K562 (cell line): ENCODE measurements around the gene C16orf90. TPM values are rescaled to one million over a fixed set of nuclear protein-coding genes. Genes with fewer than 3 reads are reported as not detected.

ENCODE experiments used
- ATAC-seq: fragments of 200-7000 bp; cut with Tn5 transposase; 3 replicates; pipeline ENCODE4 v1.9.1; 2020; ENCODE audit warnings: moderate library complexity
- BruUV-seq: library from RNA; stranded (reverse); fragments of 400-500 nt; replicated peaks from 2 replicates; lab custom pipeline; 2021; lab: Mats Ljungman, UMichigan
- CTCF ChIA-PET: fragments of 300-600 bp; formaldehyde crosslinking; extraction: SDS; loops from one replicate; lab custom pipeline; 2021; ENCODE audit warnings: low intra/inter-chr PET ratio; lab: Yijun Ruan, JAX
- POLR2A ChIA-PET: fragments of 300-600, 350-650 bp; sonication (Branson Sonifier 250); formaldehyde crosslinking; extraction: SDS; loops from one replicate; lab custom pipeline; 2021; ENCODE audit warnings: antibody characterized with exemption, inconsistent platforms; lab: Yijun Ruan, JAX
- DNase-seq, 4 experiments: peaks; one replicate each; pipeline versions ENCODE4 v3.0.0 to v3.0.0-alpha.2; 2011 to 2018; ENCODE audit warnings: low spot score in 3 of 4, mixed read lengths in 3 of 4; ENCODE audit errors: extremely low read depth in 1 of 4
- FAIRE-seq: peaks from 2 replicates; lab custom pipeline; 2011; peaks lifted over from hg19 to GRCh38; lab: Jason Lieb, UNC
- H2AFZ ChIP-seq: 2 replicates; pipeline ENCODE4 v1.6.0; 2011; ENCODE audit warnings: low read depth, low read length, control low read depth, inconsistent platforms
- H3K27ac ChIP-seq: fragments of 200-600 bp; 3 replicates; pipeline ENCODE4 v1.8.0; 2011; ENCODE audit warnings: low read depth, mild to moderate bottlenecking, control low read depth, inconsistent platforms, low read length, moderate library complexity, mixed read lengths; ENCODE audit errors: extremely low read depth
- H3K27me3 ChIP-seq, 2 experiments: fragments of 300-600 bp in 1 of 2; 2 replicates in 1 of 2; 3 replicates in 1 of 2; pipeline versions ENCODE4 v1.6.0 to v1.8.0; 2011; ENCODE audit warnings: inconsistent platforms in 2 of 2, low read length in 2 of 2, mild to moderate bottlenecking in 1 of 2, mixed read lengths in 1 of 2, moderate library complexity in 1 of 2; ENCODE audit not compliant: control insufficient read depth in 2 of 2, insufficient read depth in 2 of 2
- H3K36me3 ChIP-seq: fragments of 300-600 bp; 3 replicates; pipeline ENCODE4 v1.8.0; 2011; ENCODE audit warnings: mild to moderate bottlenecking, low read length, inconsistent platforms; ENCODE audit not compliant: control insufficient read depth, insufficient read depth
- H3K4me1 ChIP-seq, 2 experiments: fragments of 200-600 bp in 1 of 2; replicated peaks in 1 of 2; 2 replicates in 1 of 2; 3 replicates in 1 of 2; pipeline versions ENCODE4 v1.5.1 to v1.8.0; 2011; ENCODE audit warnings: inconsistent platforms in 2 of 2, low read length in 2 of 2, mild to moderate bottlenecking in 1 of 2, mixed read lengths in 1 of 2, moderate library complexity in 1 of 2; ENCODE audit not compliant: control insufficient read depth in 2 of 2, insufficient read depth in 2 of 2
- H3K4me2 ChIP-seq: 2 replicates; pipeline ENCODE4 v1.6.1; 2011; ENCODE audit warnings: low read length, control low read depth, inconsistent platforms, mixed read lengths; ENCODE audit not compliant: insufficient read depth
- H3K4me3 ChIP-seq: fragments of 200-600 bp; sonication (generic), shearing (Covaris generic); 2 replicates; pipeline ENCODE4 v1.5.1; 2016; ENCODE audit warnings: control low read depth, inconsistent platforms
- H3K79me2 ChIP-seq: fragments of 200-600 bp; 3 replicates; pipeline ENCODE4 v1.8.0; 2011; ENCODE audit warnings: low read length, inconsistent platforms; ENCODE audit not compliant: control insufficient read depth, insufficient read depth
- H3K9ac ChIP-seq, 2 experiments: 2 replicates each; pipeline versions ENCODE4 v1.6.0 to v1.6.1; 2011; ENCODE audit warnings: low read depth in 2 of 2, low read length in 2 of 2, control low read depth in 1 of 2, inconsistent platforms in 1 of 2, mild to moderate bottlenecking in 1 of 2, mixed read lengths in 1 of 2; ENCODE audit not compliant: insufficient read depth in 1 of 2
- H3K9me1 ChIP-seq: one replicate; pipeline ENCODE4 v1.6.0; 2011; ENCODE audit warnings: inconsistent platforms, mild to moderate bottlenecking, low read length, moderate library complexity; ENCODE audit not compliant: control insufficient read depth, insufficient read depth
- H3K9me3 ChIP-seq: replicated peaks from 2 replicates; pipeline ENCODE4 v1.5.1; 2011; ENCODE audit warnings: low read depth, low read length, inconsistent platforms; ENCODE audit not compliant: control insufficient read depth, insufficient read depth
- H4K20me1 ChIP-seq: replicated peaks from 2 replicates; pipeline ENCODE4 v1.6.1; 2011; ENCODE audit warnings: low read length, inconsistent platforms, mixed read lengths; ENCODE audit not compliant: control insufficient read depth, insufficient read depth
- CBX5 ChIP-seq: IDR thresholded peaks from 2 replicates; pipeline ENCODE4 v1.6.1; 2014; ENCODE audit warnings: low read depth, borderline replicate concordance
- CEBPG ChIP-seq, 3 experiments: fragments of 200-800 bp in 1 of 3; sonication (Bioruptor generic) in 1 of 3; sonication (generic) in 1 of 3; formaldehyde crosslinking in 1 of 3; IDR thresholded peaks in 2 of 3; conservative IDR thresholded peaks in 1 of 3; 2 replicates each; pipeline versions ENCODE4 v1.6.1 to v1.8.0; 2016 to 2022; ENCODE audit warnings: missing compliant biosample characterization in 2 of 3, missing genetic modification characterization in 2 of 3, mild to moderate bottlenecking in 1 of 3, missing genetic modification reagents in 1 of 3
- CHD1 ChIP-seq: fragments of 200-600 bp; sonication (generic); IDR thresholded peaks from one replicate; pipeline ENCODE4 v1.6.1; 2012; ENCODE audit warnings: mild to moderate bottlenecking, moderate library complexity, low read length, inconsistent platforms
- GTF2E2 ChIP-seq: fragments of 200-800 bp; sonication (Bioruptor generic); IDR thresholded peaks from 2 replicates; pipeline ENCODE4 v1.6.1; 2016; ENCODE audit warnings: missing genetic modification characterization, missing compliant biosample characterization
- KHSRP ChIP-seq: fragments of 450-650 bp; IDR thresholded peaks from 2 replicates; pipeline ENCODE4 v1.6.1; 2017
- KLF1 ChIP-seq: fragments of 450-650 bp; IDR thresholded peaks from 2 replicates; pipeline ENCODE4 v1.6.1; 2016; ENCODE audit warnings: missing genetic modification characterization, missing compliant biosample characterization
- MAFG ChIP-seq: fragments of 450-650 bp; conservative IDR thresholded peaks from 2 replicates; pipeline ENCODE4 v1.6.1; 2016; ENCODE audit warnings: missing genetic modification characterization, missing compliant biosample characterization
- MAFK ChIP-seq: IDR thresholded peaks from 2 replicates; pipeline ENCODE4 v1.6.1; 2011; ENCODE audit warnings: low read length, improper control_type of control experiment
- RB1 ChIP-seq: fragments of 450-650 bp; IDR thresholded peaks from 2 replicates; pipeline ENCODE4 v1.6.1; 2017; ENCODE audit warnings: low read depth, mild to moderate bottlenecking
- SMAD1 ChIP-seq: fragments of 150-350 bp; IDR thresholded peaks from 2 replicates; pipeline ENCODE4 v1.6.1; 2014; ENCODE audit warnings: low read length, low read depth; ENCODE audit not compliant: partially characterized antibody
- SMARCB1 ChIP-seq: IDR thresholded peaks from 2 replicates; pipeline ENCODE4 v1.6.1; 2011; ENCODE audit warnings: improper control_type of control experiment, low read depth; ENCODE audit not compliant: insufficient read length
- TOE1 ChIP-seq, 2 experiments: fragments of 450-650 bp in 1 of 2; sonication (generic) in 1 of 2; formaldehyde crosslinking in 1 of 2; IDR thresholded peaks; 2 replicates each; pipeline versions ENCODE4 v1.7.1 to v1.8.0; 2016 to 2022; ENCODE audit warnings: borderline replicate concordance in 2 of 2, mild to moderate bottlenecking in 2 of 2, antibody characterized with exemption in 1 of 2, inconsistent platforms in 1 of 2, low read depth in 1 of 2, missing genetic modification reagents in 1 of 2, moderate library complexity in 1 of 2
- ZBTB7A ChIP-seq: IDR thresholded peaks from 2 replicates; pipeline ENCODE4 v1.6.1; 2011; ENCODE audit warnings: low read depth, mild to moderate bottlenecking, low read length, moderate library complexity, borderline replicate concordance; ENCODE audit not compliant: control insufficient read depth
- WGBS: fragments of 100-300 bp; shearing (Covaris generic); methylation state at CpG from one replicate; pipeline ENCODE4 v1.1.6; 2016; ENCODE audit warnings: low coverage, mixed read lengths; ENCODE audit not compliant: insufficient coverage; ENCODE audit errors: missing lambda C conversion rate; 5-methylcytosine and 5-hydroxymethylcytosine counted together
- in situ Hi-C: fragments of 300-500 bp; cut with MboI; formaldehyde crosslinking; loops from 4 replicates; pipeline ENCODE4 v1.15.0; 2018; ENCODE audit warnings: inconsistent platforms, mixed read lengths
- intact Hi-C: fragments of 100-400 bp; cut with micrococcal nuclease; formaldehyde crosslinking; loops from 2 replicates; pipeline ENCODE4 v1.14.2; 2022
- polyA plus RNA-seq, 8 experiments: library from polyadenylated mRNA; depleted of rRNA in 4 of 8; stranded (reverse) in 5 of 8; unstranded in 3 of 8; fragments of >200 nt; fragmentation: Nextera tagmentation in 2 of 8; fragmentation: Illumina TruSeq in 1 of 8; extraction: Ambion mirVana in 2 of 8; extraction: Trizol in 1 of 8; gene quantifications; 2 replicates each; pipeline versions ENCODE4 v1.2.1 to v1.2.3, GENCODE V29; 2011 to 2014; ENCODE audit warnings: inconsistent platforms in 1 of 8, missing spikeins in 1 of 8
- total RNA-seq, 7 experiments: library from RNA; depleted of rRNA in 6 of 7; stranded (reverse); fragments of >200 nt in 6 of 7; fragmentation: Illumina TruSeq in 2 of 7; extraction: Trizol in 2 of 7; gene quantifications; 2 replicates each; pipeline versions ENCODE4 v1.2.1 to v1.2.3, GENCODE V29; 2011 to 2021; ENCODE audit warnings: low replicate concordance in 1 of 7
- TF ChIP-seq, protein P1 (sequence below): fragments of 250-450 bp; sonication (Bioruptor Pico); IDR thresholded peaks from 2 replicates; pipeline ENCODE4 v1.5.0; 2021; ENCODE audit warnings: mild to moderate bottlenecking, borderline replicate concordance
- TF ChIP-seq, protein P2 (sequence below): sonication (generic); formaldehyde crosslinking; IDR thresholded peaks from 2 replicates; pipeline ENCODE4 v1.8.0; 2023; ENCODE audit warnings: mild to moderate bottlenecking, missing genetic modification reagents

Gene C16orf90
- total and polyA plus RNA-seq, 9 of the 15 experiments (the other 6 are each of a cell fraction or from before 2014, with no cell fraction given) = not detected

DNA sequence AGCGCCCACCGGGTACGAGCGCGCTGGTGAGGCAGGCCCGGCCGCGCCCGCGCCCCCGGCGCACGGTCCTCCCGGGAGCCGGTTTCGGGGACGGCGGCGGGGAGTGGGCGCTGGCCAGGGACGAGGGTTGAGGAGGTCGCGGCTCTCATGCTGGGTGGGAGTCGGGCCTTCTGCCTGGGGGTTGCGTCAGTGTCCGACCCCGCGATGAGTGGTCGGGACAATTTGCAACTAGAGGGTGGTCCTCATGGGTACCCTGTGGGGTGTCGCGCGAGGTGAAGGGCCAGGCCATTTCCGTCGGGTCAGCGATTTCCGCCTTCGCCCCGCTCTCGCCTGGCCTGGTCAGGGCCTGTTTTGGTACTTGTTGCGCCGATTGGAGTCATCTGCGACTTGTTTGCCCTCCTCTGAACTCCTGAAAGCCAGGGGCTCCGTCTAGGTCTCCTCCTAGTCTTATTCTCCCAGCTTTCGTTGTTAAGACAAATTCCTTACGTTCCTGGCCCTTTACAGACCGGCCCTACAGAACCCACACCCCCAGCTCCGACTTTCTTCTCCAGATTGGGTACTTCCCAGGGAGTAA is 36.9 kb downstream of the C16orf90 start:
- POLR2A ChIA-PET = no interaction called here
- peak; percentile 38; the same call in 1 of the 2 replicates for TF ChIP-seq ZBTB7A
- TF ChIP-seq, protein P1, sequence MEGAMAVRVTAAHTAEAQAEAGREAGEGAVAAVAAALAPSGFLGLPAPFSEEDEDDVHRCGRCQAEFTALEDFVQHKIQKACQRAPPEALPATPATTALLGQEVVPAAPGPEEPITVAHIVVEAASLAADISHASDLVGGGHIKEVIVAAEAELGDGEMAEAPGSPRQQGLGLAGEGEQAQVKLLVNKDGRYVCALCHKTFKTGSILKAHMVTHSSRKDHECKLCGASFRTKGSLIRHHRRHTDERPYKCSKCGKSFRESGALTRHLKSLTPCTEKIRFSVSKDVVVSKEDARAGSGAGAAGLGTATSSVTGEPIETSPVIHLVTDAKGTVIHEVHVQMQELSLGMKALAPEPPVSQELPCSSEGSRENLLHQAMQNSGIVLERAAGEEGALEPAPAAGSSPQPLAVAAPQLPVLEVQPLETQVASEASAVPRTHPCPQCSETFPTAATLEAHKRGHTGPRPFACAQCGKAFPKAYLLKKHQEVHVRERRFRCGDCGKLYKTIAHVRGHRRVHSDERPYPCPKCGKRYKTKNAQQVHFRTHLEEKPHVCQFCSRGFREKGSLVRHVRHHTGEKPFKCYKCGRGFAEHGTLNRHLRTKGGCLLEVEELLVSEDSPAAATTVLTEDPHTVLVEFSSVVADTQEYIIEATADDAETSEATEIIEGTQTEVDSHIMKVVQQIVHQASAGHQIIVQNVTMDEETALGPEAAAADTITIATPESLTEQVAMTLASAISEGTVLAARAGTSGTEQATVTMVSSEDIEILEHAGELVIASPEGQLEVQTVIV (CRISPR knock-in tag) = no peak
- TF ChIP-seq CBX5 = no peak
- TF ChIP-seq KLF1 (tag) = no peak
- TF ChIP-seq RB1 = peak; percentile 6; the same call in 1 of the 2 replicates
- TF ChIP-seq SMARCB1 = no peak
- peak; percentile 73 for TF ChIP-seq MAFK
- peak; percentile 87 for TF ChIP-seq MAFG (tag)
- TF ChIP-seq CEBPG (CRISPR knock-in tag; IDR thresholded peaks at IDR 0.05) = no peak
- peak in 1 of 2 experiments; percentile 53; a peak in 1 of 4 replicates for TF ChIP-seq CEBPG (tag; conservative IDR thresholded peaks at IDR 0.05 in 1 of 2, IDR thresholded peaks at IDR 0.05 in 1 of 2)
- TF ChIP-seq TOE1 (IDR thresholded peaks at IDR 0.05; ENCODE audit: borderline replicate concordance) = no peak
- no peak for TF ChIP-seq TOE1 (CRISPR knock-in tag; IDR thresholded peaks at IDR 0.05; ENCODE audit: borderline replicate concordance, low read depth)
- peak; percentile 27 for TF ChIP-seq CHD1
- TF ChIP-seq SMAD1 = no peak
- no peak for TF ChIP-seq KHSRP
- TF ChIP-seq, protein P2, sequence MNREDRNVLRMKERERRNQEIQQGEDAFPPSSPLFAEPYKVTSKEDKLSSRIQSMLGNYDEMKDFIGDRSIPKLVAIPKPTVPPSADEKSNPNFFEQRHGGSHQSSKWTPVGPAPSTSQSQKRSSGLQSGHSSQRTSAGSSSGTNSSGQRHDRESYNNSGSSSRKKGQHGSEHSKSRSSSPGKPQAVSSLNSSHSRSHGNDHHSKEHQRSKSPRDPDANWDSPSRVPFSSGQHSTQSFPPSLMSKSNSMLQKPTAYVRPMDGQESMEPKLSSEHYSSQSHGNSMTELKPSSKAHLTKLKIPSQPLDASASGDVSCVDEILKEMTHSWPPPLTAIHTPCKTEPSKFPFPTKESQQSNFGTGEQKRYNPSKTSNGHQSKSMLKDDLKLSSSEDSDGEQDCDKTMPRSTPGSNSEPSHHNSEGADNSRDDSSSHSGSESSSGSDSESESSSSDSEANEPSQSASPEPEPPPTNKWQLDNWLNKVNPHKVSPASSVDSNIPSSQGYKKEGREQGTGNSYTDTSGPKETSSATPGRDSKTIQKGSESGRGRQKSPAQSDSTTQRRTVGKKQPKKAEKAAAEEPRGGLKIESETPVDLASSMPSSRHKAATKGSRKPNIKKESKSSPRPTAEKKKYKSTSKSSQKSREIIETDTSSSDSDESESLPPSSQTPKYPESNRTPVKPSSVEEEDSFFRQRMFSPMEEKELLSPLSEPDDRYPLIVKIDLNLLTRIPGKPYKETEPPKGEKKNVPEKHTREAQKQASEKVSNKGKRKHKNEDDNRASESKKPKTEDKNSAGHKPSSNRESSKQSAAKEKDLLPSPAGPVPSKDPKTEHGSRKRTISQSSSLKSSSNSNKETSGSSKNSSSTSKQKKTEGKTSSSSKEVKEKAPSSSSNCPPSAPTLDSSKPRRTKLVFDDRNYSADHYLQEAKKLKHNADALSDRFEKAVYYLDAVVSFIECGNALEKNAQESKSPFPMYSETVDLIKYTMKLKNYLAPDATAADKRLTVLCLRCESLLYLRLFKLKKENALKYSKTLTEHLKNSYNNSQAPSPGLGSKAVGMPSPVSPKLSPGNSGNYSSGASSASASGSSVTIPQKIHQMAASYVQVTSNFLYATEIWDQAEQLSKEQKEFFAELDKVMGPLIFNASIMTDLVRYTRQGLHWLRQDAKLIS = peak; percentile 42; the same call in 1 of the 2 replicates
- 0 out of 2 replicates have a peak, but pooled peaks have one; percentile 8 for TF ChIP-seq GTF2E2

More for the DNA sequence above, 36.9 kb downstream of the C16orf90 start:
- Histone ChIP-seq H3K9me1 (no peaks in the 10 kb centered on the region), H2AFZ (peak overlapping the region; percentile 88), H3K9me3 (no peaks in the 10 kb centered on the region), H3K4me3 (peak overlapping the region; percentile 81), H3K36me3 (peaks cover 3% of the 10 kb centered on the region; the same call in 2 of the 3 replicates), H3K9ac (peak overlapping the region; percentile 94 to 98), H3K27ac (peak overlapping the region; percentile 99), H3K27me3 (no peaks in the 10 kb centered on the region), H3K4me1 (peaks cover 23 to 28% of the 10 kb centered on the region in 2 experiments; a peak in 4 of 5 replicates), H4K20me1 (peaks cover 12% of the 10 kb centered on the region), H3K79me2 (peaks cover 53% of the 10 kb centered on the region), H3K4me2 (peak overlapping the region; percentile 98)
- no TSS peak for BruUV-seq
- ATAC-seq (peak; percentile 7; the same call in 2 of the 3 replicates), DNase-seq (peak in 2 of 4 experiments; percentile 39 to 53), FAIRE-seq (no peak)
- intact Hi-C loops (loop anchor here (2.0 to 5.0 kb wide), 2 partner anchors 58 to 271 kb away; partner anchors contain the start of genes OR1F1, ZNF174 and ZSCAN32), in situ Hi-C loops (no loop called here)
- CTCF ChIA-PET = no interaction called here
- 1% methylated on average over 36 of the region's 47 CpGs for WGBS
